Esophagus muscularis mucosa (tissue), 4 donors: ENCODE measurements around the gene EGLN2.
A peak's percentile ranks its signal among the peaks of the same experiment; 100 is the strongest.

Source experiments
- CTCF ChIP-seq, 3 experiments: fragments of 200-600 bp in 2 of 3; fragments of 450-650 bp in 1 of 3; sonication (generic) in 2 of 3; IDR thresholded peaks; one replicate each; pipeline ENCODE4 v1.5.1; 2017 to 2019; ENCODE audit warnings: antibody characterized with exemption in 3 of 3, mild to moderate bottlenecking in 2 of 3, moderate library complexity in 1 of 3
- EP300 ChIP-seq: sonication (generic); formaldehyde crosslinking; IDR thresholded peaks from one replicate; pipeline ENCODE4 v1.6.1; 2017; ENCODE audit warnings: antibody characterized with exemption
- POLR2A ChIP-seq: fragments of 450-650 bp; IDR thresholded peaks from one replicate; pipeline ENCODE4 v1.6.1; 2017; ENCODE audit warnings: antibody characterized with exemption, moderate library complexity, mild to moderate bottlenecking, low read depth
- POLR2AphosphoS5 ChIP-seq, 2 donors: sonication (generic); formaldehyde crosslinking; IDR thresholded peaks; one replicate each; pipeline ENCODE4 v1.6.1; 2017; ENCODE audit warnings: antibody characterized with exemption in 2 of 2

GRCh38 chr19:40750058-40750873 is 48.7 kb upstream of the EGLN2 start, which contains the start of gene ACTMAP:
- no peak for TF ChIP-seq CTCF (IDR thresholded peaks at IDR 0.05)
- peak; percentile 94 to 98 for TF ChIP-seq POLR2AphosphoS5 (IDR thresholded peaks at IDR 0.05)
- peak; percentile 64 for TF ChIP-seq POLR2A
- TF ChIP-seq EP300: no peak
